A549 (cell line): ENCODE data around the gene CLCN7.

ENCODE experiments used
- CBX2 ChIP-seq: fragments of 200-600 bp; sonication (generic); IDR thresholded peaks from 2 replicates; pipeline ENCODE4 v1.6.1; 2016; ENCODE audit warnings: low read depth, mild to moderate bottlenecking, borderline replicate concordance
- HOXA7 ChIP-seq: fragments of 250-450 bp; sonication (Bioruptor Pico); IDR thresholded peaks from 2 replicates; pipeline ENCODE4 v1.5.0; 2020; ENCODE audit warnings: mild to moderate bottlenecking, moderate library complexity
- NPAS2 ChIP-seq: fragments of 250-450 bp; sonication (Bioruptor Pico); IDR thresholded peaks from 2 replicates; pipeline ENCODE4 v1.8.0; 2022; ENCODE audit warnings: mild to moderate bottlenecking, moderate library complexity, borderline replicate concordance
- POLR2AphosphoS2 ChIP-seq: conservative IDR thresholded peaks from 2 replicates; pipeline ENCODE4 v1.6.1; 2012; ENCODE audit warnings: low read length, improper control_type of control experiment, inconsistent platforms
- RFX5 ChIP-seq: fragments of 450-650 bp; IDR thresholded peaks from 2 replicates; pipeline ENCODE4 v1.7.1; 2014; ENCODE audit warnings: antibody characterized with exemption, mild to moderate bottlenecking, moderate library complexity
- SMC3 ChIP-seq: fragments of >200 bp; sonication (Bioruptor Twin); formaldehyde crosslinking; IDR thresholded peaks from 3 replicates; pipeline ENCODE4 v1.6.1; 2018; ENCODE audit warnings: inconsistent platforms
- TP53 ChIP-seq: fragments of 250-450 bp; sonication (Bioruptor Pico); IDR thresholded peaks from 2 replicates; pipeline ENCODE4 v1.5.0; 2021; ENCODE audit warnings: mild to moderate bottlenecking, moderate library complexity
- ZFP36 ChIP-seq: fragments of 450-650 bp; IDR thresholded peaks from 2 replicates; pipeline ENCODE4 v1.6.1; 2014; ENCODE audit warnings: borderline replicate concordance; ENCODE audit not compliant: partially characterized antibody
- TF ChIP-seq, protein P1 (sequence below): fragments of >200 bp; sonication (Bioruptor Twin); formaldehyde crosslinking; IDR thresholded peaks from 3 replicates; pipeline ENCODE4 v1.5.1; 2016
- TF ChIP-seq, protein P2 (sequence below): IDR thresholded peaks from 2 replicates; pipeline ENCODE4 v1.6.1; 2012

DNA sequence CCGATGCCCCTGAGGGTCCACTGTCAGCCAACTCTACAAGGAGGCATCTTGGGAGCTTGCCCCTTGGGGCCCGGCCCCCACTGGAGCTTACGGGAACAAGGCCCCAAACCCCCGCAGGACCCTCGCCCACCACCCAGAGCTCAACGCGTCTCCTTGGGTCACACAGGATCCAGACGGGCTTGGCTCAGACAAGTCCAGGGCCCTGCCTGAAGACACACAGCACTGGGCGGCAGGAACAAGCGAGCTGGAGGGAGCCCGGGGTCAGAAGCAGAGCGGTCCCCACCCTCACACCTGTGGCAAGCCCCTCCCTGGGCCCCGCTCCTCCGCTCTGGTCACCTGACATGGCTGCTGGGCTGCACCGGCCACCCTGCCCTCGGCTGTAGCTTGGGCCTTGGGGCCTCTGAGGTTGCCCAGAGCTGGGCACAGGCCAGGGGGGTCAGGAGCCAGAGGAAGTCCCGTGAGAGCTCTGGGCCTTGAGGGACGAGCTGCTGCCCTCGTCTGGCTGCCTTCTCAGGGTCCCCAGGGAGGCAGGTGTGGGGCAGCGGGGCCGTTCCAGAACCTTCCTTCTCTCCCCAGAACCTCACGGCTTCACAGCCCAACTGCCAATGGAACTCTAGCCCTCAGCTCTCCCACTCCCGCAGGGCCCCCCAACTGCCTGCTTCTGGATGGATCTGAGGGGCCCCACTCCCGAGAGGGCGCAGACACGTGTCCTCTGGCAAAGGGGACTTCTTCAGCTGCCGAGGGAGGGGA is 30.7 kb downstream of the CLCN7 start, which contains the start of gene CCDC154:
- TF ChIP-seq TP53 (CRISPR knock-in tag) (no peak), ZFP36 (no peak), POLR2AphosphoS2 (no peak), RFX5 (no peak), HOXA7 (CRISPR knock-in tag) (no peak), SMC3 (no peak), NPAS2 (CRISPR knock-in tag) (no peak), CBX2 (no peak)
- TF ChIP-seq, protein P1, sequence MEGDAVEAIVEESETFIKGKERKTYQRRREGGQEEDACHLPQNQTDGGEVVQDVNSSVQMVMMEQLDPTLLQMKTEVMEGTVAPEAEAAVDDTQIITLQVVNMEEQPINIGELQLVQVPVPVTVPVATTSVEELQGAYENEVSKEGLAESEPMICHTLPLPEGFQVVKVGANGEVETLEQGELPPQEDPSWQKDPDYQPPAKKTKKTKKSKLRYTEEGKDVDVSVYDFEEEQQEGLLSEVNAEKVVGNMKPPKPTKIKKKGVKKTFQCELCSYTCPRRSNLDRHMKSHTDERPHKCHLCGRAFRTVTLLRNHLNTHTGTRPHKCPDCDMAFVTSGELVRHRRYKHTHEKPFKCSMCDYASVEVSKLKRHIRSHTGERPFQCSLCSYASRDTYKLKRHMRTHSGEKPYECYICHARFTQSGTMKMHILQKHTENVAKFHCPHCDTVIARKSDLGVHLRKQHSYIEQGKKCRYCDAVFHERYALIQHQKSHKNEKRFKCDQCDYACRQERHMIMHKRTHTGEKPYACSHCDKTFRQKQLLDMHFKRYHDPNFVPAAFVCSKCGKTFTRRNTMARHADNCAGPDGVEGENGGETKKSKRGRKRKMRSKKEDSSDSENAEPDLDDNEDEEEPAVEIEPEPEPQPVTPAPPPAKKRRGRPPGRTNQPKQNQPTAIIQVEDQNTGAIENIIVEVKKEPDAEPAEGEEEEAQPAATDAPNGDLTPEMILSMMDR = no peak
- TF ChIP-seq, protein P2, sequence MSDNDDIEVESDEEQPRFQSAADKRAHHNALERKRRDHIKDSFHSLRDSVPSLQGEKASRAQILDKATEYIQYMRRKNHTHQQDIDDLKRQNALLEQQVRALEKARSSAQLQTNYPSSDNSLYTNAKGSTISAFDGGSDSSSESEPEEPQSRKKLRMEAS = no peak
